Mucosa of rectum (tissue), 2 donors: ENCODE measurements around the gene FGF7.
A peak's percentile ranks its signal among the peaks of the same experiment; 100 is the strongest.

Source experiments
- H3K27ac ChIP-seq, 2 donors: one replicate each; pipeline ENCODE4 v1.7.0; 2013; ENCODE audit warnings: inconsistent platforms in 2 of 2, low read depth in 2 of 2, low read length in 2 of 2
- H3K27me3 ChIP-seq, 2 donors: one replicate each; pipeline ENCODE4 v1.7.0; 2013; ENCODE audit warnings: low read length in 2 of 2; ENCODE audit not compliant: control insufficient read depth in 2 of 2, insufficient read depth in 2 of 2
- H3K36me3 ChIP-seq, 2 donors: one replicate each; pipeline ENCODE4 v1.7.0; 2013; ENCODE audit warnings: low read length in 2 of 2; ENCODE audit not compliant: control insufficient read depth in 2 of 2, insufficient read depth in 2 of 2
- H3K4me1 ChIP-seq, 2 donors: one replicate each; pipeline ENCODE4 v1.7.0; 2013; ENCODE audit warnings: low read length in 2 of 2, mild to moderate bottlenecking in 1 of 2; ENCODE audit not compliant: control insufficient read depth in 2 of 2, insufficient read depth in 2 of 2
- H3K4me3 ChIP-seq, 2 donors: one replicate each; pipeline ENCODE4 v1.7.0; 2013; ENCODE audit warnings: low read length in 2 of 2
- H3K9ac ChIP-seq, 2 donors: one replicate each; pipeline ENCODE4 v1.7.0; 2013; ENCODE audit warnings: low read length in 2 of 2, low read depth in 1 of 2, mild to moderate bottlenecking in 1 of 2
- H3K9me3 ChIP-seq, 2 donors: one replicate each; pipeline ENCODE4 v1.7.0; 2013; ENCODE audit warnings: low read length in 2 of 2; ENCODE audit not compliant: control insufficient read depth in 2 of 2
- donor health status: healthy.
- donor health status: Normal muscosa, but diverticular disease.

The FGF7 gene

GRCh38 chr15:49415149-49415548, 7.9 kb upstream of the FGF7 start:
- Histone ChIP-seq H3K36me3 (no peaks in the 10 kb centered on the region), H3K27ac (no peak overlapping the region), H3K4me1 (no peaks in the 10 kb centered on the region), H3K9ac (no peak overlapping the region), H3K9me3 (no peaks in the 10 kb centered on the region), H3K27me3 (no peaks in the 10 kb centered on the region), H3K4me3 (no peak overlapping the region)

- Histone ChIP-seq H3K27me3 (no peaks in the 10 kb centered on the region), H3K27ac (no peak overlapping the region), H3K4me1 (no peaks in the 10 kb centered on the region), H3K4me3 (no peak overlapping the region), H3K36me3 (no peaks in the 10 kb centered on the region), H3K9me3 (no peaks in the 10 kb centered on the region), H3K9ac (no peak overlapping the region)
Measured at GRCh38 chr15:49415638-49416037, 7.4 kb upstream of the FGF7 start.

DNA sequence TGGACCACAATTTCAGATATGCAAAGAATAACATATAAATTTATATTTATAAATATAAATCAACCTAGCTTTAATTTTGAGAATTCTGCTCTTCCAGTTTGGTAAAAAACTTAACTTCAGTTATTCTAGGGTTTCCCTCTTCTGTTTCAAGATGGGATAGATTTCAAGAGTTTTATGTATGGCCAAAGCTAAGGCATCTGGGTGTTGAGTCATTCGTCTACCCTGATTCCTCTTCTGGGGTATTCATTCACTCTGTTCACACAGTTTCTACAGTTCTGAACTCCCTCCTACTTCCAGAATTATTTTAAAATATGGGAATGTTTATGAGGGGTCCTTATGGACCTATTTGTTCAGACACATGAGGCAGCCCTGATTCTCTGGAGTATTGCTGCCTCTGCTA, 4.2 kb upstream of the FGF7 start:
- Histone ChIP-seq H3K36me3 (no peaks in the 10 kb centered on the region), H3K4me1 (no peaks in the 10 kb centered on the region), H3K9me3 (no peaks in the 10 kb centered on the region), H3K4me3 (no peak overlapping the region), H3K27ac (no peak overlapping the region), H3K9ac (no peak overlapping the region), H3K27me3 (no peaks in the 10 kb centered on the region)

DNA sequence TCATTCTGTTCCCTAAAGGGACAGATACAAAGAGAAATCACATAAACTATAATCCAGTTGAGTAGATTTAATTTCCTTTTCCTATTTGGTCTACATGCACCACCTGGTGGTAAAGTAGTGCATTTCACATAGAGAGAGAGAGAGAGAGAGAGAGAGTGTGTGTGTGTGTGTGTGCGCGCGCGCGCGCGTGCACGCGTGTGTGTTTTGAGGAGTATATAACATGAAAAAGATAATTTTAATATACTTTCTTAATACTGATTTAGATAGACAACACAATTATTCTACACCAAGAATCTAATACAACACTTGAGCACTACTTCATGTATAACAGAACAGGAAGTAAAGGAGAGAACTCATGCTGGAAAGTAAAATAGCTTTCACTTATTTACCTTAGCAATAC, 1.1 kb upstream of the FGF7 start:
- H3K36me3 ChIP-seq: no peaks in the 10 kb centered on the region
- H3K27ac ChIP-seq: no peak overlapping the region
- H3K4me3 ChIP-seq: peak overlapping the region; percentile 37 to 51
- H3K9ac ChIP-seq: no peak overlapping the region
- no peaks in the 10 kb centered on the region for H3K27me3 ChIP-seq
- no peaks in the 10 kb centered on the region for H3K4me1 ChIP-seq
- H3K9me3 ChIP-seq: no peaks in the 10 kb centered on the region

GRCh38 chr15:49423901-49424550, 984 bp downstream of the FGF7 start:
- peak overlapping the region; percentile 7 to 73 for H3K27ac ChIP-seq

GRCh38 chr15:49424954-49425353, 1.9 kb downstream of the FGF7 start:
- Histone ChIP-seq H3K9ac (no peak overlapping the region), H3K4me1 (no peaks in the 10 kb centered on the region), H3K4me3 (peak overlapping the region; percentile 22 to 63), H3K36me3 (no peaks in the 10 kb centered on the region), H3K27ac (no peak overlapping the region), H3K27me3 (no peaks in the 10 kb centered on the region), H3K9me3 (no peaks in the 10 kb centered on the region)

More at GRCh38 chr15:49423901-49424550, 984 bp downstream of the FGF7 start:
- Histone ChIP-seq H3K9ac (peak overlapping the region in 1 of 2 donors; percentile 64), H3K4me1 (no peaks in the 10 kb centered on the region), H3K36me3 (no peaks in the 10 kb centered on the region), H3K9me3 (no peaks in the 10 kb centered on the region), H3K4me3 (peak overlapping the region; percentile 45 to 63), H3K27me3 (no peaks in the 10 kb centered on the region)

GRCh38 chr15:49427372-49427771, 4.3 kb downstream of the FGF7 start:
- no peak overlapping the region for H3K27ac ChIP-seq
- no peaks in the 10 kb centered on the region for H3K36me3 ChIP-seq
- no peaks in the 10 kb centered on the region for H3K4me1 ChIP-seq
- no peaks in the 10 kb centered on the region for H3K27me3 ChIP-seq
- peak overlapping the region in 1 of 2 donors; percentile 2 for H3K4me3 ChIP-seq
- H3K9ac ChIP-seq: no peak overlapping the region
- no peaks in the 10 kb centered on the region for H3K9me3 ChIP-seq

DNA sequence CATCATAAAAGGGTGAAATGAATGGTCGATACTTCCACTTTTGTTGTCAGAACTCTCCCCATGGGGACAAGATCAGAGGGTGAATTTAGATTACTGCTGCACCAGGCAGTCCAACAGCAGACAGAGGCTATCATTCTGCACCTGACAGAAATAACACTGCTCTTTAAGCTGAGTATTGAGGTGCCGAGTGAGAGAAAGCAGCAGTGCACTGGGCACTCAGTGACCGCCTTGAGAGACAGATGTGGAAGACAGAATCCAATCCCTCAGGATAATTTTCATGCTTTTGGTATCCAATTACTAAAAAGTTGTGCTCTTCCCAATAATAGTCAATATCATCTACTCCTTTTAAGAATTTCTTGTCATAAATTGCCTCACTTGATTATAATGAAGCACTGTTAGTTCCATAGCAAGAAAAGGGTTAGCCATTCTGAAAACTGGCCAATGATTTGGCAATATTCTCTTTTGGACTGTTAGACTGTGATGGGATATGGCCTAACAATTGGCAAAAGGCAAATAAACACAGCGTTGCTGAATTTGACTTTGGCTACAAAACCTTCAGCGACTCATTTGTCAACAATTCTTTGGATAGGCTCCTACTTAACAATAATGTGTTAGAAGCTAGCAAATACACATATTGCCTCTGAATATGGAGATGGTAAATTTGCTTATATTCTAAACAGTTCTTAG, 5.5 kb downstream of the FGF7 start:
- Histone ChIP-seq H3K9me3 (no peaks in the 10 kb centered on the region), H3K4me1 (no peaks in the 10 kb centered on the region), H3K4me3 (peak overlapping the region in 1 of 2 donors; percentile 11), H3K27ac (peak overlapping the region in 1 of 2 donors; percentile 66), H3K9ac (peak overlapping the region in 1 of 2 donors; percentile 23), H3K36me3 (no peaks in the 10 kb centered on the region), H3K27me3 (no peaks in the 10 kb centered on the region)

DNA sequence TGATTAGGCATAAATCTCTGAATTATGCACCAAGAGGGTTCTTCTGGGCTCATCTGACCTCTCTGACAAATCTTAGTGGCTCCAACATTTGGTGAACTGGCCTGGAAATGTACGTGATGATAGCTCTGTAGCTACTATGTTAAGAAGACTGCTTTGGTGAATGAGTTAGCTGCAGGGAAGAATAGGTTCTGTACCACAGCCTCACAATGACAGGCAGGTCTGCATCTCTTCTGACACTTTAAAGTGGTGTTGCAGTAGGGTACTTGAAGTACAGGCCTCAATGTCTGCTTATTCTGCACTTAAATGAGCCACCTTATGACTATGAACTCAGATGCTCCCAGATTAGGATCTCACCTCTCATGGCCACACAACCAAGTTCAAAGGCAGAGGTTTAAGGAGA, 7.0 kb downstream of the FGF7 start:
- Histone ChIP-seq H3K4me3 (no peak overlapping the region), H3K9ac (no peak overlapping the region), H3K4me1 (no peaks in the 10 kb centered on the region), H3K9me3 (no peaks in the 10 kb centered on the region), H3K27me3 (no peaks in the 10 kb centered on the region), H3K36me3 (no peaks in the 10 kb centered on the region), H3K27ac (no peak overlapping the region)

GRCh38 chr15:49435174-49435573, 12.1 kb downstream of the FGF7 start:
- no peak overlapping the region for H3K27ac ChIP-seq
- no peaks in the 10 kb centered on the region for H3K36me3 ChIP-seq
- no peaks in the 10 kb centered on the region for H3K27me3 ChIP-seq
- peaks cover 0 to 2% of the 10 kb centered on the region in 2 donors for H3K4me1 ChIP-seq
- H3K4me3 ChIP-seq: no peak overlapping the region
- no peaks in the 10 kb centered on the region for H3K9me3 ChIP-seq
- H3K9ac ChIP-seq: no peak overlapping the region
